Measurements from ENCODE around the gene PIGR. TPM values are rescaled to one million over a fixed set of nuclear protein-coding genes. Genes with fewer than 3 reads are reported as not detected.
A peak's percentile ranks its signal among the peaks of the same experiment; 100 is the strongest.

PIGR gene
- total RNA-seq, 1 experiment from 2014 or later = 2.6 TPM

- Histone ChIP-seq H2AFZ (ENCODE audit: low read depth, low read length, poor library complexity, severe bottlenecking) (no peak overlapping the region), H3K4me3 (replicated peaks in 1 of 2; ENCODE audit: low read depth in 1 of 2, low read length in 2 of 2) (no peak overlapping the region), H3K9ac (ENCODE audit: low read length) (no peak overlapping the region), H3K4me1 (ENCODE audit: control insufficient read depth in 1 of 2, insufficient read depth in 2 of 2, low read length in 2 of 2) (peaks cover 0 to 9% of the 10 kb centered on the region in 2 experiments; a peak in 2 of 4 replicates), H3K4me2 (ENCODE audit: low read length) (no peak overlapping the region), H3K9me3 (ENCODE audit: control insufficient read depth in 1 of 2, insufficient read depth in 1 of 2, low read depth in 1 of 2, low read length in 2 of 2) (no peaks in the 10 kb centered on the region), H4K20me1 (ENCODE audit: insufficient read depth) (no peaks in the 10 kb centered on the region), H3K9me2 (ENCODE audit: insufficient read depth) (no peaks in the 10 kb centered on the region), H3K27ac (ENCODE audit: low read depth, low read length) (no peak overlapping the region), H3K36me3 (ENCODE audit: control insufficient read depth in 1 of 2, insufficient read depth in 2 of 2, low read length in 2 of 2) (no peaks in the 10 kb centered on the region), H3K79me2 (ENCODE audit: insufficient read depth, low read length) (no peaks in the 10 kb centered on the region), H3K27me3 (ENCODE audit: insufficient read depth, low read length) (no peaks in the 10 kb centered on the region)
- TF ChIP-seq, protein P1, sequence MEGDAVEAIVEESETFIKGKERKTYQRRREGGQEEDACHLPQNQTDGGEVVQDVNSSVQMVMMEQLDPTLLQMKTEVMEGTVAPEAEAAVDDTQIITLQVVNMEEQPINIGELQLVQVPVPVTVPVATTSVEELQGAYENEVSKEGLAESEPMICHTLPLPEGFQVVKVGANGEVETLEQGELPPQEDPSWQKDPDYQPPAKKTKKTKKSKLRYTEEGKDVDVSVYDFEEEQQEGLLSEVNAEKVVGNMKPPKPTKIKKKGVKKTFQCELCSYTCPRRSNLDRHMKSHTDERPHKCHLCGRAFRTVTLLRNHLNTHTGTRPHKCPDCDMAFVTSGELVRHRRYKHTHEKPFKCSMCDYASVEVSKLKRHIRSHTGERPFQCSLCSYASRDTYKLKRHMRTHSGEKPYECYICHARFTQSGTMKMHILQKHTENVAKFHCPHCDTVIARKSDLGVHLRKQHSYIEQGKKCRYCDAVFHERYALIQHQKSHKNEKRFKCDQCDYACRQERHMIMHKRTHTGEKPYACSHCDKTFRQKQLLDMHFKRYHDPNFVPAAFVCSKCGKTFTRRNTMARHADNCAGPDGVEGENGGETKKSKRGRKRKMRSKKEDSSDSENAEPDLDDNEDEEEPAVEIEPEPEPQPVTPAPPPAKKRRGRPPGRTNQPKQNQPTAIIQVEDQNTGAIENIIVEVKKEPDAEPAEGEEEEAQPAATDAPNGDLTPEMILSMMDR (IDR thresholded peaks at IDR 0.05 in 2 of 3, conservative IDR thresholded peaks at IDR 0.05 in 1 of 3; ENCODE audit: borderline replicate concordance in 1 of 3, insufficient read depth in 1 of 3, low read depth in 2 of 3, low read length in 2 of 3) = peak in 2 of 3 experiments; percentile 24 to 37; a peak in 3 of 6 replicates
- TF ChIP-seq SRF (IDR thresholded peaks at IDR 0.05; ENCODE audit: low read depth) = no peak
- intact Hi-C loops (cut with micrococcal nuclease) = no loop called here
- DNase-seq (ENCODE audit: low read depth, low spot score) (no peak), ATAC-seq (peak; percentile 60)
- CTCF ChIA-PET = interaction anchor here (1.0 to 3.2 kb wide), 5 partner anchors 11 to 50 kb away, joined by 4 to 15 read pairs (median 5); no protein-coding TSS in a partner anchor
- POLR2A ChIA-PET = no interaction called here
- BruUV-seq (replicated peaks) = no TSS peak
- RAD21 ChIA-PET (ENCODE audit: low non-redundant PET in 1 of 2, low total read pairs in 2 of 2, uncharacterized antibody in 2 of 2, unreplicated experiment in 2 of 2) = no interaction called here
These were observed 14.6 kb downstream of the PIGR start for GRCh38 chr1:206931709-206932108.

DNA sequence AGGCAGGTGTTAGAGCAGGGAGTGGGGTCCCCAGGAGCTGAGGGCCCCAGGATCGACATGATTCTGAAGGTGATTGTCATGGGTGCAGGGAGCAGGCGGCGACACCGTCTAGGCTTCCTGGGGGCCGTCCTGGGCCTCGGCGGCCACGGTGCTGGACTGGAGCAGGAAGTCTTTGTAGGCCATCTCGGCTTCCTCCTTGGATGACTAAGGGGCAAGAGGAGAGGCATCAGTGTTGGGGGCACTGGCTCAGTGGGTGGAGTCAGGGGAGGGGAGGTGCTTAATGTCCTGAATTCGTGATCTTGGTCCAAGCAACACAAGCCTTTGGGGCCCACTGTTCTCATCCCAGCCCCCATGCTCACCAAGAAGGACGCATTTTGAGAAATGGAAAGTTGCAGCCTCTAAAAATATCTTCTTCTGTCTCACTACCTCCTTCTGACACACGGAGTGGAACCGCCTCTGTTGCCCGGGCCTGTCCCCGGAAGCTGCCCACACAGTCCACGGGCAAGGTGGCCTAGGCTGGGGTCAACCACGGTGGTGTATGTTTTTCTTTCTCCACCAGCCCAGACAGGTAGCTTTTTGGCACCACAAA lies 16.0 kb downstream of the PIGR start:
- no peak overlapping the region for H3K4me2 ChIP-seq (ENCODE audit: low read length)
- ATAC-seq (no peak), DNase-seq (ENCODE audit: low read depth, low spot score) (no peak)
- POLR2A ChIA-PET = no interaction called here
- BruUV-seq (replicated peaks) = no TSS peak
- H3K9me3 ChIP-seq (ENCODE audit: control insufficient read depth in 1 of 2, insufficient read depth in 1 of 2, low read depth in 1 of 2, low read length in 2 of 2) = no peaks in the 10 kb centered on the region
- H3K27me3 ChIP-seq (ENCODE audit: insufficient read depth, low read length) = no peaks in the 10 kb centered on the region
- no peak overlapping the region for H2AFZ ChIP-seq (ENCODE audit: low read depth, low read length, poor library complexity, severe bottlenecking)
- CTCF ChIA-PET = interaction anchor here (0.6 to 0.8 kb wide), 2 partner anchors 49 to 82 kb away, joined by 3 read pairs; no protein-coding TSS in a partner anchor
- H3K79me2 ChIP-seq (ENCODE audit: insufficient read depth, low read length) = no peaks in the 10 kb centered on the region
- intact Hi-C loops (cut with micrococcal nuclease) = no loop called here
- H4K20me1 ChIP-seq (ENCODE audit: insufficient read depth) = no peaks in the 10 kb centered on the region
- H3K27ac ChIP-seq (ENCODE audit: low read depth, low read length) = no peak overlapping the region
- no peak overlapping the region for H3K9ac ChIP-seq (ENCODE audit: low read length)
- H3K4me1 ChIP-seq (ENCODE audit: control insufficient read depth in 1 of 2, insufficient read depth in 2 of 2, low read length in 2 of 2) = peaks cover 0 to 9% of the 10 kb centered on the region in 2 experiments; a peak in 2 of 4 replicates
- no peak overlapping the region for H3K4me3 ChIP-seq (replicated peaks in 1 of 2; ENCODE audit: low read depth in 1 of 2, low read length in 2 of 2)
- no peaks in the 10 kb centered on the region for H3K36me3 ChIP-seq (ENCODE audit: control insufficient read depth in 1 of 2, insufficient read depth in 2 of 2, low read length in 2 of 2)
- H3K9me2 ChIP-seq (ENCODE audit: insufficient read depth) = no peaks in the 10 kb centered on the region
- RAD21 ChIA-PET (ENCODE audit: low non-redundant PET in 1 of 2, low total read pairs in 2 of 2, uncharacterized antibody in 2 of 2, unreplicated experiment in 2 of 2) = no interaction called here
- TF ChIP-seq REST (IDR thresholded peaks at IDR 0.05; ENCODE audit: low read depth) (no peak), ZFX (IDR thresholded peaks at IDR 0.05) (no peak), SRF (IDR thresholded peaks at IDR 0.05; ENCODE audit: low read depth) (no peak), CEBPB (IDR thresholded peaks at IDR 0.05; ENCODE audit: low read depth) (no peak), EZH2 (IDR thresholded peaks at IDR 0.05) (no peak), SP1 (IDR thresholded peaks at IDR 0.05; ENCODE audit: low read depth) (no peak), ZNF274 (IDR thresholded peaks at IDR 0.05; ENCODE audit: low read depth, low read length) (no peak), EGR1 (IDR thresholded peaks at IDR 0.05; ENCODE audit: low read depth) (no peak), ELF1 (IDR thresholded peaks at IDR 0.05; ENCODE audit: borderline replicate concordance, low read depth) (no peak), ATF3 (IDR thresholded peaks at IDR 0.05) (no peak), YY1 (IDR thresholded peaks at IDR 0.05; ENCODE audit: extremely low read depth, insufficient replicate concordance, low read depth, low read length) (no peak), JUND (IDR thresholded peaks at IDR 0.05) (no peak), SIN3A (IDR thresholded peaks at IDR 0.05; ENCODE audit: low read depth) (no peak), MAX (IDR thresholded peaks at IDR 0.05) (no peak)

Measured in HCT116 (cell line).